Measurements from ENCODE around the gene DNER. TPM values are rescaled to one million over a fixed set of nuclear protein-coding genes. Genes with fewer than 3 reads are reported as not detected.

DNER gene
- total RNA-seq, 1 experiment from 2014 or later = 2.9 TPM

- POLR2A ChIA-PET = no interaction called here
- DNase-seq (ENCODE audit: low read depth, low spot score) (no peak), ATAC-seq (no peak)
- Histone ChIP-seq H3K4me1 (ENCODE audit: control insufficient read depth in 1 of 2, insufficient read depth in 2 of 2, low read length in 2 of 2) (no peaks in the 10 kb centered on the region), H3K9me2 (ENCODE audit: insufficient read depth) (no peaks in the 10 kb centered on the region), H3K27ac (ENCODE audit: low read depth, low read length) (no peak overlapping the region), H4K20me1 (ENCODE audit: insufficient read depth) (no peaks in the 10 kb centered on the region), H3K79me2 (ENCODE audit: insufficient read depth, low read length) (no peaks in the 10 kb centered on the region), H3K9me3 (ENCODE audit: control insufficient read depth in 1 of 2, insufficient read depth in 1 of 2, low read depth in 1 of 2, low read length in 2 of 2) (no peaks in the 10 kb centered on the region), H3K4me2 (ENCODE audit: low read length) (no peak overlapping the region), H3K9ac (ENCODE audit: low read length) (no peak overlapping the region), H3K36me3 (ENCODE audit: control insufficient read depth in 1 of 2, insufficient read depth in 2 of 2, low read length in 2 of 2) (no peaks in the 10 kb centered on the region), H2AFZ (ENCODE audit: low read depth, low read length, poor library complexity, severe bottlenecking) (no peak overlapping the region), H3K27me3 (ENCODE audit: insufficient read depth, low read length) (no peaks in the 10 kb centered on the region), H3K4me3 (replicated peaks in 1 of 2; ENCODE audit: low read depth in 1 of 2, low read length in 2 of 2) (no peak overlapping the region)
- TF ChIP-seq SIN3A (IDR thresholded peaks at IDR 0.05; ENCODE audit: low read depth) = no peak
- TF ChIP-seq ZBTB33 (IDR thresholded peaks at IDR 0.05; ENCODE audit: extremely low read depth, insufficient replicate concordance, low read length) = no peak
- TF ChIP-seq CEBPB (IDR thresholded peaks at IDR 0.05; ENCODE audit: low read depth) = no peak
- no peak for TF ChIP-seq EZH2 (IDR thresholded peaks at IDR 0.05)
- TF ChIP-seq REST (IDR thresholded peaks at IDR 0.05; ENCODE audit: low read depth) = no peak
- no peak for TF ChIP-seq CBX3 (IDR thresholded peaks at IDR 0.05; ENCODE audit: low read depth)
- TF ChIP-seq SRF (IDR thresholded peaks at IDR 0.05; ENCODE audit: low read depth) = no peak
- TF ChIP-seq SP1 (IDR thresholded peaks at IDR 0.05; ENCODE audit: low read depth) = no peak
- TF ChIP-seq YY1 (IDR thresholded peaks at IDR 0.05; ENCODE audit: extremely low read depth, insufficient replicate concordance, low read depth, low read length) = no peak
- TF ChIP-seq TCF7L2 (IDR thresholded peaks at IDR 0.05; ENCODE audit: borderline replicate concordance, extremely low read depth, insufficient read depth, insufficient read length) = no peak
- TF ChIP-seq FOSL1 (IDR thresholded peaks at IDR 0.05; ENCODE audit: low read depth) = no peak
- no peak for TF ChIP-seq ZNF274 (IDR thresholded peaks at IDR 0.05; ENCODE audit: low read depth, low read length)
- TF ChIP-seq CTCF (IDR thresholded peaks at IDR 0.05 in 2 of 3, conservative IDR thresholded peaks at IDR 0.05 in 1 of 3; ENCODE audit: borderline replicate concordance in 1 of 3, insufficient read depth in 1 of 3, low read depth in 2 of 3, low read length in 2 of 3) = no peak
- RAD21 ChIA-PET (ENCODE audit: low non-redundant PET in 1 of 2, low total read pairs in 2 of 2, uncharacterized antibody in 2 of 2, unreplicated experiment in 2 of 2) = no interaction called here
- intact Hi-C loops (cut with micrococcal nuclease) = no loop called here
- no TSS peak for BruUV-seq (replicated peaks)
- CTCF ChIA-PET = no interaction called here
These were observed 238.6 kb downstream of the DNER start for GRCh38 chr2:229475778-229476177.

All from HCT116 (cell line).